Esophagus squamous epithelium (tissue), 4 donors: ENCODE results near the gene LGI1.

Experiments used
- POLR2A ChIP-seq, 4 donors: fragments of 450-650 bp; IDR thresholded peaks; one replicate each; pipeline ENCODE4 v1.6.1; 2017; ENCODE audit warnings: antibody characterized with exemption in 4 of 4, mild to moderate bottlenecking in 4 of 4, moderate library complexity in 3 of 4
- TF ChIP-seq, protein P1 (sequence below), 6 experiments: fragments of 450-650 bp in 4 of 6; fragments of 200-600 bp in 2 of 6; sonication (generic) in 2 of 6; IDR thresholded peaks; one replicate each; pipeline ENCODE4 v1.5.1; 2016 to 2019; ENCODE audit warnings: antibody characterized with exemption in 6 of 6, mild to moderate bottlenecking in 4 of 6, moderate library complexity in 4 of 6

DNA sequence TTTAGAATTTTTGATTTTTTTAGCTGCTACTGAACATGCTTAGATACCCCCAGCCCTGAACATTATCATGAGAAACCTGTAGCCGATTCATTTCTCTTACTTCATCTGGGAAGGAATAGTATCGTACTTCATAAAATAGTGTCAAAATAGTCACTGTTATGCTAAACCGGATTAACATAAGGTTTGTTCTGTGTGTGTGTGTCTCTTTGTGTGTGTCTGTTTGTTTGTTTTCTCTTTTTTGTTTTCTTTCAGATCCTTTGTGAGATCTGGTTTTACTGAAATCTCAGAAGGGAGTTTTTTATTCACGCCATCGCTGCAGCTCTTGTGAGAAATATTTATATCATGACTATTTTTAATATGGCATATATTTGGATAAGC, 761 bp downstream of the LGI1 start:
- TF ChIP-seq, protein P1, sequence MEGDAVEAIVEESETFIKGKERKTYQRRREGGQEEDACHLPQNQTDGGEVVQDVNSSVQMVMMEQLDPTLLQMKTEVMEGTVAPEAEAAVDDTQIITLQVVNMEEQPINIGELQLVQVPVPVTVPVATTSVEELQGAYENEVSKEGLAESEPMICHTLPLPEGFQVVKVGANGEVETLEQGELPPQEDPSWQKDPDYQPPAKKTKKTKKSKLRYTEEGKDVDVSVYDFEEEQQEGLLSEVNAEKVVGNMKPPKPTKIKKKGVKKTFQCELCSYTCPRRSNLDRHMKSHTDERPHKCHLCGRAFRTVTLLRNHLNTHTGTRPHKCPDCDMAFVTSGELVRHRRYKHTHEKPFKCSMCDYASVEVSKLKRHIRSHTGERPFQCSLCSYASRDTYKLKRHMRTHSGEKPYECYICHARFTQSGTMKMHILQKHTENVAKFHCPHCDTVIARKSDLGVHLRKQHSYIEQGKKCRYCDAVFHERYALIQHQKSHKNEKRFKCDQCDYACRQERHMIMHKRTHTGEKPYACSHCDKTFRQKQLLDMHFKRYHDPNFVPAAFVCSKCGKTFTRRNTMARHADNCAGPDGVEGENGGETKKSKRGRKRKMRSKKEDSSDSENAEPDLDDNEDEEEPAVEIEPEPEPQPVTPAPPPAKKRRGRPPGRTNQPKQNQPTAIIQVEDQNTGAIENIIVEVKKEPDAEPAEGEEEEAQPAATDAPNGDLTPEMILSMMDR (IDR thresholded peaks at IDR 0.05) = no peak
- no peak for TF ChIP-seq POLR2A (IDR thresholded peaks at IDR 0.05)
